Epithelial cell of prostate (primary cell): ENCODE measurements around the gene RASSF1.

Source experiments
- DNase-seq: peaks from one replicate; pipeline ENCODE4 v3.0.0-alpha.2; 2011; ENCODE audit warnings: low read depth, low spot score
- H3K27ac ChIP-seq: fragments of 450-650 bp; 2 replicates; pipeline ENCODE4 v1.5.1; 2017; ENCODE audit warnings: mild to moderate bottlenecking

Gene RASSF1

GRCh38 chr3:50347187-50347813, 6.7 kb upstream of the RASSF1 start:
- H3K27ac ChIP-seq, result no peak overlapping the region

GRCh38 chr3:50345586-50346234, 5.1 kb upstream of the RASSF1 start, which contains the start of gene ZMYND10:
ZMYND10 (minus strand) TSS chr3:50345732; CDS start chr3:50345579, 153 bp downstream.
- no peak within 1 kb of the TSS for H3K27ac ChIP-seq
- DNase-seq, result no peak

More at GRCh38 chr3:50347187-50347813, 6.7 kb upstream of the RASSF1 start:
- DNase-seq, result no peak

GRCh38 chr3:50345008-50345407, 4.4 kb upstream of the RASSF1 start:
- H3K27ac ChIP-seq, result no peak overlapping the region
- DNase-seq, result no peak

GRCh38 chr3:50342813-50343633, 2.4 kb upstream of the RASSF1 start:
- H3K27ac ChIP-seq, result no peak overlapping the region
- DNase-seq, result no peak

GRCh38 chr3:50341996-50342650, 1.5 kb upstream of the RASSF1 start:
- no peak overlapping the region for H3K27ac ChIP-seq
- no peak for DNase-seq

- no peak for DNase-seq
- H3K27ac ChIP-seq, result no peak overlapping the region
Observed at GRCh38 chr3:50341537-50341936, 901 bp upstream of the RASSF1 start.

GRCh38 chr3:50340147-50340447, 539 bp downstream of the RASSF1 start:
- no peak overlapping the region for H3K27ac ChIP-seq
- no peak for DNase-seq

- no peak for DNase-seq
- no peak overlapping the region for H3K27ac ChIP-seq
Observed at GRCh38 chr3:50339485-50340146, 1.0 kb downstream of the RASSF1 start.

GRCh38 chr3:50338965-50339364, 1.7 kb downstream of the RASSF1 start:
- H3K27ac ChIP-seq, result no peak overlapping the region
- DNase-seq, result no peak

- peak; percentile 95 for DNase-seq
- peak overlapping the region; percentile 93 for H3K27ac ChIP-seq
Observed at GRCh38 chr3:50337175-50337861, 3.3 kb downstream of the RASSF1 start.

GRCh38 chr3:50336452-50337174, 4.0 kb downstream of the RASSF1 start:
- peak overlapping the region; percentile 93 for H3K27ac ChIP-seq
- no peak for DNase-seq

GRCh38 chr3:50334339-50335075, 6.1 kb downstream of the RASSF1 start:
- H3K27ac ChIP-seq, result peak overlapping the region; percentile 93
- DNase-seq, result no peak

GRCh38 chr3:50333744-50334328, 6.8 kb downstream of the RASSF1 start:
- DNase-seq, result no peak

GRCh38 chr3:50331364-50331907, 9.2 kb downstream of the RASSF1 start:
- DNase-seq, result no peak
- no peak overlapping the region for H3K27ac ChIP-seq

More at GRCh38 chr3:50333744-50334328, 6.8 kb downstream of the RASSF1 start:
- peak overlapping the region; percentile 93 for H3K27ac ChIP-seq

- DNase-seq, result no peak
- no peak overlapping the region for H3K27ac ChIP-seq
Observed at GRCh38 chr3:50330330-50330729, 10.3 kb downstream of the RASSF1 start.

- peak within 1 kb of the TSS; percentile 69 for H3K27ac ChIP-seq
- peak; percentile 82 for DNase-seq
Observed at GRCh38 chr3:50327943-50328691, 12.5 kb downstream of the RASSF1 start, which contains the start of gene TUSC2. TUSC2 (minus strand) TSS chr3:50328223; CDS start chr3:50328099, 124 bp downstream.

- no peak overlapping the region for H3K27ac ChIP-seq
- DNase-seq, result no peak
Observed at GRCh38 chr3:50327129-50327528, 13.5 kb downstream of the RASSF1 start.
